GM12878 (cell line): ENCODE data around the gene COX7C. TPM values are rescaled to one million over a fixed set of nuclear protein-coding genes. Genes with fewer than 3 reads are reported as not detected.

Source experiments
- ATAC-seq: fragments of 200-7000 bp; cut with Tn5 transposase; 3 replicates; pipeline ENCODE4 v1.9.1; 2020; ENCODE audit warnings: mild to moderate bottlenecking, moderate library complexity
- BruUV-seq: library from RNA; stranded (reverse); fragments of 400-500 nt; replicated peaks from 2 replicates; lab custom pipeline; 2021; lab: Mats Ljungman, UMichigan
- CTCF ChIA-PET: fragments of 300-600 bp; sonication (Branson Sonifier 250); formaldehyde crosslinking; extraction: SDS; loops from one replicate; lab custom pipeline; 2021; ENCODE audit warnings: inconsistent platforms; lab: Yijun Ruan, JAX
- POLR2A ChIA-PET: fragments of 350-600 bp; formaldehyde crosslinking; extraction: SDS; loops from one replicate; lab custom pipeline; 2021; ENCODE audit warnings: inconsistent platforms; lab: Charles Lee
- RAD21 ChIA-PET: fragments of 300-600 bp; sonication (Branson Sonifier 250); formaldehyde crosslinking; loops from one replicate; lab custom pipeline; 2023; ENCODE audit warnings: antibody characterized with exemption; ENCODE audit not compliant: unreplicated experiment; lab: Charles Lee
- SMC1A ChIA-PET: fragments of 300-600 bp; sonication (Branson Sonifier 250); formaldehyde crosslinking; loops from one replicate; lab custom pipeline; 2023; ENCODE audit not compliant: unreplicated experiment, uncharacterized antibody; lab: Charles Lee
- DNase-seq: peaks from one replicate; pipeline ENCODE4 v3.0.0-alpha.2; 2011; ENCODE audit warnings: low read depth, low spot score
- FAIRE-seq: peaks from 3 replicates; lab custom pipeline; 2011; peaks lifted over from hg19 to GRCh38; lab: Jason Lieb, UNC
- H2AFZ ChIP-seq: 2 replicates; pipeline ENCODE4 v1.6.0; 2011; ENCODE audit warnings: low read depth, low read length, control low read depth; ENCODE audit not compliant: control insufficient read depth
- H3K27ac ChIP-seq: 2 replicates; pipeline ENCODE4 v1.5.1; 2011; ENCODE audit warnings: control low read depth; ENCODE audit not compliant: control insufficient read depth, insufficient read depth
- H3K27me3 ChIP-seq, 2 experiments: replicated peaks in 1 of 2; 2 replicates each; pipeline versions ENCODE4 v1.6.0 to v1.6.1; 2011; ENCODE audit warnings: low read length in 1 of 2; ENCODE audit not compliant: control insufficient read depth in 2 of 2, insufficient read depth in 2 of 2
- H3K36me3 ChIP-seq, 2 experiments: 2 replicates each; pipeline ENCODE4 v1.5.1; 2011; ENCODE audit warnings: low read length in 1 of 2; ENCODE audit not compliant: control insufficient read depth in 2 of 2, insufficient read depth in 2 of 2
- H3K4me1 ChIP-seq: 2 replicates; pipeline ENCODE4 v1.6.1; 2011; ENCODE audit warnings: mild to moderate bottlenecking, low read length, moderate library complexity, mixed read lengths; ENCODE audit not compliant: control insufficient read depth, insufficient read depth
- H3K4me2 ChIP-seq: 2 replicates; pipeline ENCODE4 v1.6.0; 2011; ENCODE audit warnings: control low read depth; ENCODE audit not compliant: control insufficient read depth, insufficient read depth
- H3K4me3 ChIP-seq: fragments of 200-600 bp; sonication (generic); 2 replicates; pipeline ENCODE4 v1.5.1; 2016
- H3K79me2 ChIP-seq: 2 replicates; pipeline ENCODE4 v1.6.0; 2011; ENCODE audit warnings: low read length; ENCODE audit not compliant: control insufficient read depth, insufficient read depth
- H3K9ac ChIP-seq: 2 replicates; pipeline ENCODE4 v1.8.0; 2011; ENCODE audit warnings: low read length, control low read depth, mixed read lengths; ENCODE audit not compliant: control insufficient read depth, insufficient read depth
- H3K9me3 ChIP-seq: replicated peaks from 3 replicates; pipeline ENCODE4 v1.5.1; 2011; ENCODE audit warnings: mild to moderate bottlenecking, low read length; ENCODE audit not compliant: control insufficient read depth, insufficient read depth
- H4K20me1 ChIP-seq: 2 replicates; pipeline ENCODE4 v1.6.0; 2011; ENCODE audit not compliant: control insufficient read depth, insufficient read depth
- BCL11A ChIP-seq: IDR thresholded peaks from 2 replicates; pipeline ENCODE4 v1.6.1; 2011; ENCODE audit warnings: low read depth, low read length
- BMI1 ChIP-seq: fragments of 450-650 bp; IDR thresholded peaks from 2 replicates; pipeline ENCODE4 v1.6.1; 2016; ENCODE audit warnings: mild to moderate bottlenecking, moderate library complexity, borderline replicate concordance
- CHD1 ChIP-seq: IDR thresholded peaks from 2 replicates; pipeline ENCODE4 v1.6.1; 2012; ENCODE audit warnings: low read depth, low read length, improper control_type of control experiment
- CHD4 ChIP-seq: fragments of 200-600 bp; sonication (generic); IDR thresholded peaks from 2 replicates; pipeline ENCODE4 v1.6.1; 2016; ENCODE audit warnings: mild to moderate bottlenecking
- KAT2A ChIP-seq: conservative IDR thresholded peaks from 2 replicates; pipeline ENCODE4 v1.6.1; 2011; ENCODE audit warnings: low read depth, low read length; ENCODE audit not compliant: control insufficient read depth
- MTA2 ChIP-seq: fragments of 450-650 bp; IDR thresholded peaks from 2 replicates; pipeline ENCODE4 v1.6.1; 2016; ENCODE audit warnings: low read depth, mild to moderate bottlenecking, moderate library complexity
- MTA3 ChIP-seq: IDR thresholded peaks from 2 replicates; pipeline ENCODE4 v1.6.1; 2012; ENCODE audit warnings: low read length, inconsistent platforms, borderline replicate concordance
- MYB ChIP-seq: fragments of 150-350 bp; IDR thresholded peaks from 2 replicates; pipeline ENCODE4 v1.6.1; 2014; ENCODE audit warnings: mild to moderate bottlenecking, low read depth, low read length, borderline replicate concordance
- NBN ChIP-seq: fragments of 450-650 bp; IDR thresholded peaks from 2 replicates; pipeline ENCODE4 v1.6.1; 2016
- NR2C2 ChIP-seq: IDR thresholded peaks from 2 replicates; pipeline ENCODE4 v1.6.1; 2011; ENCODE audit warnings: borderline replicate concordance, low read depth; ENCODE audit not compliant: control insufficient read depth, insufficient read length
- PKNOX1 ChIP-seq: fragments of 450-650 bp; IDR thresholded peaks from 2 replicates; pipeline ENCODE4 v1.6.1; 2016; ENCODE audit warnings: mild to moderate bottlenecking
- RELA ChIP-seq: fragments of 450-650 bp; IDR thresholded peaks from 2 replicates; pipeline ENCODE4 v1.8.0; 2014; ENCODE audit warnings: borderline replicate concordance; ENCODE audit not compliant: partially characterized antibody
- SIN3A ChIP-seq: IDR thresholded peaks from 2 replicates; pipeline ENCODE4 v1.6.1; 2012; ENCODE audit warnings: low read depth, low read length, improper control_type of control experiment
- SUPT20H ChIP-seq: IDR thresholded peaks from 2 replicates; pipeline ENCODE4 v1.6.1; 2011; ENCODE audit warnings: low read depth, mild to moderate bottlenecking, low read length, moderate library complexity, borderline replicate concordance; ENCODE audit not compliant: control insufficient read depth
- TCF12 ChIP-seq: IDR thresholded peaks from 2 replicates; pipeline ENCODE4 v1.6.1; 2011; ENCODE audit warnings: low read depth, mild to moderate bottlenecking, low read length
- WGBS: methylation state at CpG from one replicate; pipeline ENCODE4 v1.1.6; 2016; ENCODE audit warnings: low lambda C conversion rate; ENCODE audit not compliant: insufficient replicate concordance, insufficient coverage; ENCODE audit errors: missing lambda C conversion rate; 5-methylcytosine and 5-hydroxymethylcytosine counted together
- in situ Hi-C: fragments of 300-500 bp; cut with MboI; formaldehyde crosslinking; loops from 9 replicates; pipeline ENCODE4 v1.14.3; 2018; ENCODE audit warnings: mixed read lengths
- intact Hi-C: fragments of 100-400 bp; cut with micrococcal nuclease; formaldehyde crosslinking; loops from one replicate; pipeline ENCODE4 v1.14.2; 2022; ENCODE audit not compliant: unreplicated experiment
- polyA plus RNA-seq, 11 experiments: library from polyadenylated mRNA; depleted of rRNA in 4 of 11; unstranded in 6 of 11; stranded (reverse) in 5 of 11; fragments of >200 nt; fragmentation: Nextera tagmentation in 4 of 11; fragmentation: Illumina TruSeq in 1 of 11; extraction: Ambion mirVana in 4 of 11; extraction: Trizol in 1 of 11; gene quantifications; 1 replicate in 1 of 11; 2 replicates in 10 of 11; pipeline versions ENCODE4 v1.2.1 to v1.2.3, GENCODE V29; 2011 to 2016; ENCODE audit warnings: inconsistent platforms in 2 of 11, missing spikeins in 2 of 11, low read depth in 1 of 11
- total RNA-seq, 4 experiments: library from RNA; depleted of rRNA in 3 of 4; stranded (reverse); fragments of >200 nt in 3 of 4; fragmentation: Illumina TruSeq in 1 of 4; extraction: Trizol in 1 of 4; gene quantifications; 2 replicates each; pipeline versions ENCODE4 v1.2.1 to v1.2.3, GENCODE V29; 2013 to 2021
- TF ChIP-seq, protein P1 (sequence below): fragments of 450-650 bp; IDR thresholded peaks from 2 replicates; pipeline ENCODE4 v1.6.1; 2017; ENCODE audit warnings: mild to moderate bottlenecking, moderate library complexity

Gene COX7C
- total and polyA plus RNA-seq, 10 of the 15 experiments (the other 5 are each of a cell fraction or from before 2014, with no cell fraction given) = 484 to 1,591 (median 883) TPM

GRCh38 chr5:86666981-86667380, 49.2 kb downstream of the COX7C start:
- H4K20me1 ChIP-seq = no peaks in the 10 kb centered on the region
- RAD21 ChIA-PET = no interaction called here
- WGBS = 0% methylated on average over 3 of the region's 3 CpGs
- no peaks in the 10 kb centered on the region for H3K9me3 ChIP-seq
- H3K27ac ChIP-seq = no peak overlapping the region
- in situ Hi-C loops (no loop called here), intact Hi-C loops (no loop called here)
- H3K4me2 ChIP-seq = no peak overlapping the region
- no peaks in the 10 kb centered on the region for H3K27me3 ChIP-seq
- peak overlapping the region; percentile 16; the same call in 1 of the 2 replicates for H2AFZ ChIP-seq
- no peaks in the 10 kb centered on the region for H3K36me3 ChIP-seq
- H3K4me3 ChIP-seq = no peak overlapping the region
- DNase-seq = no peak
- SMC1A ChIA-PET = interaction anchor here (0.6 to 2.1 kb wide), 4 partner anchors 9 to 1269 kb away, joined by 3 to 7 read pairs (median 3); no protein-coding TSS in a partner anchor
- BruUV-seq = no TSS peak
- POLR2A ChIA-PET = interaction anchor here (0.6 to 1.1 kb wide), 2 partner anchors 49 to 1687 kb away, joined by 3 to 5 read pairs; no protein-coding TSS in a partner anchor
- peak; percentile 23; the same call in 2 of the 3 replicates for ATAC-seq
- H3K4me1 ChIP-seq = no peaks in the 10 kb centered on the region
- H3K79me2 ChIP-seq = no peaks in the 10 kb centered on the region
- H3K9ac ChIP-seq = no peak overlapping the region
- FAIRE-seq = no peak
- CTCF ChIA-PET = interaction anchor here (0.5 to 1.9 kb wide), 4 partner anchors 8 to 345 kb away, joined by 3 to 6 read pairs (median 3); no protein-coding TSS in a partner anchor
- TF ChIP-seq BMI1 (no peak), SUPT20H (no peak), RELA (no peak), TCF12 (no peak), MTA2 (no peak), PKNOX1 (no peak), MTA3 (no peak), NR2C2 (no peak), BCL11A (no peak), MYB (no peak), CHD4 (no peak), CHD1 (no peak), NBN (no peak), SIN3A (no peak), KAT2A (no peak)
- TF ChIP-seq, protein P1, sequence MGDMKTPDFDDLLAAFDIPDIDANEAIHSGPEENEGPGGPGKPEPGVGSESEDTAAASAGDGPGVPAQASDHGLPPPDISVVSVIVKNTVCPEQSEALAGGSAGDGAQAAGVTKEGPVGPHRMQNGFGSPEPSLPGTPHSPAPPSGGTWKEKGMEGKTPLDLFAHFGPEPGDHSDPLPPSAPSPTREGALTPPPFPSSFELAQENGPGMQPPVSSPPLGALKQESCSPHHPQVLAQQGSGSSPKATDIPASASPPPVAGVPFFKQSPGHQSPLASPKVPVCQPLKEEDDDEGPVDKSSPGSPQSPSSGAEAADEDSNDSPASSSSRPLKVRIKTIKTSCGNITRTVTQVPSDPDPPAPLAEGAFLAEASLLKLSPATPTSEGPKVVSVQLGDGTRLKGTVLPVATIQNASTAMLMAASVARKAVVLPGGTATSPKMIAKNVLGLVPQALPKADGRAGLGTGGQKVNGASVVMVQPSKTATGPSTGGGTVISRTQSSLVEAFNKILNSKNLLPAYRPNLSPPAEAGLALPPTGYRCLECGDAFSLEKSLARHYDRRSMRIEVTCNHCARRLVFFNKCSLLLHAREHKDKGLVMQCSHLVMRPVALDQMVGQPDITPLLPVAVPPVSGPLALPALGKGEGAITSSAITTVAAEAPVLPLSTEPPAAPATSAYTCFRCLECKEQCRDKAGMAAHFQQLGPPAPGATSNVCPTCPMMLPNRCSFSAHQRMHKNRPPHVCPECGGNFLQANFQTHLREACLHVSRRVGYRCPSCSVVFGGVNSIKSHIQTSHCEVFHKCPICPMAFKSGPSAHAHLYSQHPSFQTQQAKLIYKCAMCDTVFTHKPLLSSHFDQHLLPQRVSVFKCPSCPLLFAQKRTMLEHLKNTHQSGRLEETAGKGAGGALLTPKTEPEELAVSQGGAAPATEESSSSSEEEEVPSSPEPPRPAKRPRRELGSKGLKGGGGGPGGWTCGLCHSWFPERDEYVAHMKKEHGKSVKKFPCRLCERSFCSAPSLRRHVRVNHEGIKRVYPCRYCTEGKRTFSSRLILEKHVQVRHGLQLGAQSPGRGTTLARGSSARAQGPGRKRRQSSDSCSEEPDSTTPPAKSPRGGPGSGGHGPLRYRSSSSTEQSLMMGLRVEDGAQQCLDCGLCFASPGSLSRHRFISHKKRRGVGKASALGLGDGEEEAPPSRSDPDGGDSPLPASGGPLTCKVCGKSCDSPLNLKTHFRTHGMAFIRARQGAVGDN = no peak
